HT1080 (cell line): ENCODE results near the gene DNMT1. TPM values are rescaled to one million over a fixed set of nuclear protein-coding genes. Genes with fewer than 3 reads are reported as not detected.

ENCODE experiments used
- DNase-seq: peaks from one replicate; pipeline ENCODE4 v3.0.0-alpha.2; 2015; ENCODE audit warnings: low read depth
- total RNA-seq: library from RNA; depleted of rRNA; stranded (reverse); fragments of >200 nt; shearing (Covaris generic); gene quantifications from 2 replicates; pipeline ENCODE4 v1.2.3, GENCODE V29; 2014

The DNMT1 gene
- total RNA-seq, 1 experiment from 2014 or later = 139 TPM

DNA sequence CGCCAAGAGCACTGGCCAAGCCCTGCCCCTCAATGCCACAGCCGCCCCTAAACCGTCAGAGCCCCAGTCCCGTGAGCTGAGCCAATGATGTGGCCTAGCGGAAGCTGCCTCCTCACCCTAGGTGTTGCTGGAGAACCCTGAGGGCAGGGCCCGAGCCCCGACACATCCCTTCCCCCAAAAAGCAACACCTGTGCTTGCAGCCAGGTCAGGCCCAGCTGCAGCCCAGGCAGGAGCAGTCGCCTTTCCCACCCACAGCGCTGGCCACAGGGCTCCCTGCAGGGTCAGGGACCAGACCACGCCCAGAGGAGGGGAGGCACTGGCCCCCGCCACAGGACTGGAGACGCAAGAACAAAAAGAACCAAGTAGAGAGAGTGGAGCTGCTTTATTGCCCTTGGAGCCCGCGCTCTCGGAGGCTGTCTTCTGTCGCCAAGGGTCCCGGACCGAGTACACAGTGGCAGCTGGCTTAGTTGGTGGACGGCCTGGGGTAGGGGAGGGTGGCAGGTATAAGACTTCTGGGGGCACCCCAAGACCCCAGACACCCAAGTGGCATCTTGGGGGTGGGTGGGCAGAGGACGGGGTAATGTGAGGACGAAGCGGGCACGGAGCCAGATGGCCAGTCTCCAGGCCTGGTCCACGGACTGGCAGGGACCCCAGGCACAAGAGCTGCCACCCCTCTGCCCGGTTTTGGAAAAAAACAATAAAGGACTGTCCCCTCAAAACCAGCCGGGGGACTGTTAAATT, 79.9 kb downstream of the DNMT1 start:
- DNase-seq = no peak

- peak; percentile 51 for DNase-seq
Observed at GRCh38 chr19:10113964-10114650, 80.6 kb downstream of the DNMT1 start.

- no peak for DNase-seq
Observed at GRCh38 chr19:10113592-10113963, 81.2 kb downstream of the DNMT1 start.

DNA sequence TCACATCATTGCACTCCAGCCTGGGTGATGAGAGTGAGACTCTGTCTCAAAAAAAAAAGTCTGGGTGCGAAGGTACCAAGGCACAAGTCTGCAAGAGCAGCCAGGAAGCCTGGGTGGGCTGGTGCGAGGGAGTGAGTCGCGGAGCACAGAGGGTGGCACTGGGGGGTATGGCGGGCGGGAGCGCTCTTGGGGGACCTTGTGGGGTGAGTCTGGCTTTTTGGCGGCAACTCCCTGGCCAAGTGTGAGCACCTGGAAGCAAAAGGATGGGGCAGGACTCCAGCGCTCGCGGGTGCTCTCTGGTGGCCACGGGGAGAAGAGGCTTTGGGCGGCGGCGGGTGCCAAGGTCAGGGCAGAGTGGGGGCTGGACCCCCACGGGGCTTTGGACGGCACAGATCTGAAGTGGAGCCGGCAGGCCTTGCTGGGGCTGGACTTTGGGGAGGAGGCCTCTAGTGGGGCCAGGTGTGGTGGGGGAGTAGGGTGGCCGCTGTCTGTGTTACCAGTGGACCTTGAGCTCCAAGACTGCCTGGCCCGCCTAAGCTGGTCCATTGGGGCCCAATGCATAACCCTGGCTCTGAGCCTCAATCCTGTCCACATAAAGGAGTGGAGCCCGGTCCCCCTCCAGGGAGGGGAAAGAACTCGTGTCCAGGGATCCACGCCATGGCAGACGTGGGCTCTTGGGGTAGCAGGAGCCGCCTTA, 81.7 kb downstream of the DNMT1 start:
- no peak for DNase-seq

GRCh38 chr19:10112037-10112761, 82.6 kb downstream of the DNMT1 start:
- no peak for DNase-seq

DNA sequence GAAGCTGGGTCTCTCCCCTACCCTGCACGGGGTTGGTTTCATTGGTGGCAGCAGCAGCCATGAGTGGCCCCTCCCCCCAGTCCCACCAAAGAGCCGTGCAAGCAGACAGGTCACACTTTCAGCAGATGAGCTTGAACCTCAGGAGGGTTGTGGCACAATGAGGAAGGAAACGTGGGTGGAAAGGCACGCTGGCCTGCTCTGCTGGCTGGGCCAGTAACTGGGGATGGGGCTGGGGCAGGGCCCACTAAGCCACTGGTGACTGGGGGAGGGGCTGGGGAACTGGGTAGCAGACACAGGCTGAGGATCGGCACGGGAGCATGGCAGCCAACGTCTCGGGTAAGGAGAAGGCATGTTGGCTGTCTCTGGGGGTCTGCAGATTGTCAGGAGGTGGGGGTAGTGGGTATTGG, 83.3 kb downstream of the DNMT1 start, which contains the start of gene P2RY11:
P2RY11 (plus strand) TSS at position 289 of the 407 bp plus-strand sequence; CDS start at position 318, 29 bp downstream.
- no peak for DNase-seq

- no peak for DNase-seq
Observed at GRCh38 chr19:10110972-10111317, 83.8 kb downstream of the DNMT1 start.

GRCh38 chr19:10110076-10110971, 84.4 kb downstream of the DNMT1 start:
- no peak for DNase-seq

DNA sequence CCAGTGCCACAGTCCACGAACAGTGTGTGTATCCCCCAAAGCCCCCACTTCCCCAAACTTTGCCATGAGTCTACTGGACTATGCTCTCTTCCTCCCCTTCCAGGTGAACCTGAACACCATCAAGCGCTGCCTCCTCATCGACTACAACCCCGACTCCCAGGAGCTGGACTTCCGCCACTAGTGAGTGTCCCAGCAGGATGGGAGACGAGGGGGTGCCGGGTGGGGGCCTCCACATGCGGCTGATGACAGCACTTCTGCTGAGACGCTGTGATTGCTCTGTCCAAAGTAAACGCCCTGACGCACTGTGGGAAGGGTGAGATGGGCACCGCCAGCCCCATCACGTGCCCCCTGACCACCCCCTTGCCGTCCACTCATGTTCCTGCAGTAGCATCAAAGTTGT, 85.2 kb downstream of the DNMT1 start:
- no peak for DNase-seq

GRCh38 chr19:10107817-10108367, 86.9 kb downstream of the DNMT1 start:
- no peak for DNase-seq

GRCh38 chr19:10107254-10107653, 87.5 kb downstream of the DNMT1 start:
- no peak for DNase-seq

DNA sequence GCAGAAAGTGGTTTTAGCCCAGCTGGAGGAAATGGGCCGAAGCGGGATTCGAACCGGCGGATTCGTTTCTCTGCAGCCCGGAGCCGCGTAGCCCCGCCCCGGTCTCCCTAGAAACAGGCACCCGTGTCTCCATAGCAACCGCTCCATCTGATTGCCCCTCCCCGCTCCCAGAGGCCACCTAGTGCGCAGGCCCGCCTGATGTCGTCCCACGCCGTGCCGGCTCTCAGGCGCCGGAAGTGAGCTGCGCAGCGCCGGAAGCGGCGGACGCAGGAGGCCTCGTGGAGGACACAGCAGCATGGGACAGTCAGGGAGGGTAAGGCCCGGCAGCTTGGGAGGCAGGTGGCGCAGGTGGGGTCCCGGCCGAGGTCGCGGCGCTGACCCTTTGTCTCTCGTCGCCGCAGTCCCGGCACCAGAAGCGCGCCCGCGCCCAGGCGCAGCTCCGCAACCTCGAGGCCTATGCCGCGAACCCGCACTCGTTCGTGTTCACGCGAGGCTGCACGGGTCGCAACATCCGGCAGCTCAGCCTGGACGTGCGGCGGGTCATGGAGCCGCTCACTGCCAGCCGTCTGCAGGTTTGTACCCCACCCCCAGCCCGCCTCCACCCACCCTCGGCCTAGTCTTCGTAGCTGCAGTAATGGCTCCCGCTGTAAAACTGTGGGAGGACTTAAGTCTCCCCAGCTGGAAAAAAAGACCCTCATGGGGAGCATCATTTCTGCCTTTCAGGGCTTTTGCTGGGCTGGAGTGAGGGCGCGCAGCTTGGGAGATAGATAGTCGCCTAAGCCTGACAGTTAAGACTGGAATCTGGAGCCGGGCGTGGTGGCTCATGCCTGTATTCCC, 88.4 kb downstream of the DNMT1 start, which contains the start of gene PPAN:
PPAN (plus strand) TSS at position 263 of the 837 bp plus-strand sequence; CDS start at position 296, 33 bp downstream.
- DNase-seq = peak; percentile 96

DNA sequence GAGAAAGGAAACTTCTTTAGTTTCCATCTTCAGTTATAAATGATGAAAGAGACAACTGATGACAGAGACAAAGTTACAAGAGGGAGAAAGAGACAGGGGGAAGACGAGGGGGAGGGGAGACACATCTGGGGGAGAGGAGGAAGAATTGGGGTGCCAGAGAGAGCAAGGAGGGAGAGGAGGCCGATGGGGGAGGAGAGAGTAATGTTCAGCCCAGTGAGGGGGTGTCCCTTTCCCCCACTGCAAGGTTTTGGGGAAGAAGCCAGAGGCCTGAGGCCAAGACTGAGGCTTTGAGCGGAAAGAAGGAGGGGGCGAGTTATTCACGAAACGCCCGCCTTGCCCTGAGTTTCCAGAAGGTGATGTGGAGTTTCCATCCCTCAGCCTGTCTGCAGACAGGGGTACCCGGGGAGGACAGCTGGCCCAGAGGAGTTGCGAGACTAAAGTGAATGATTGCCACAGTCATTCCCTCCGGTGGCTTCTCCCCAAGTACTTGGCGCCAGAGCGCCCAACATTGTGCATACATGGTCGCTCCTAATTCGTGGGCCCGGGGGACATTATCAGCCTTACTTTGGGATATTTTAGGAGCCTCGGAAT, 89.1 kb downstream of the DNMT1 start:
- DNase-seq = no peak

DNA sequence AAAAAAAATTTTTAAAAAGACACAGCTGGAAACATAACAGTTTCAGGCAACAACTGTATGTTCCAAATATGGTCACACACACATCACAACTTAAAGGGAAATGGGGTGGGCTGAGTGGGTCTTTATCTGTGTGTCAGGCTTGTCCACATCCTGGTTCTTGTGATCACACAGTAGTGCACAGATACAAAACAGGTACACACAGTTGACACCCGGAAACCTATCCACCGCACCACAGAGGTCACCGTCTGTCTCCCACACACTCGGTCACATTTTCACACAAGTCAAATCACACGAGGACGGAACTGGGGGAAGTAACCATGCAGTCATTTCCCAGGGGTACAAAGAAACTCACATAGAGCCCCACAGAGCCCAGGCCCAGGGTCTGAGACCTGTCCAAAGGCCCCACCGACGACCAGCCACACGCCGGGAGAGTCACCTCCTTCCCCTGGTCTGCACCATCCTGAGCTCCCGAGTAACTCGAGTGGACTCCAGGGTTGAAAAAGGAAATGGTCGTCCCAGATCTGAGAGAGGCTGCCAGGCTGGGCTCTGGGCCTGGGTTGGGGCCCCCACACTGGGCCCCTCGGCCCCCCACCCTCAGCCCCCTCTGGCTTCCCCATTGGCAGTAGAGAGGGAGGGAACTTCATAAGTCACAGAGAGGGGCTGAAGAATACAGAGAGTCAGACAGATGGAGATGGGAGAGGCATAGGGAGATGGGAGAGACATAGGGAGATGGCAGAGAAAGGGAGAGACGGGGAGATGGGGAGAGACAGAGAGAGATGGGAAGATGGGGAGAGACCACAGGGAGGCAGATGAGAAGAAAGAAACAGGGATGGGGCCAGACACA, 89.9 kb downstream of the DNMT1 start:
- no peak for DNase-seq

GRCh38 chr19:10104130-10104513, 90.6 kb downstream of the DNMT1 start:
- DNase-seq = no peak

DNA sequence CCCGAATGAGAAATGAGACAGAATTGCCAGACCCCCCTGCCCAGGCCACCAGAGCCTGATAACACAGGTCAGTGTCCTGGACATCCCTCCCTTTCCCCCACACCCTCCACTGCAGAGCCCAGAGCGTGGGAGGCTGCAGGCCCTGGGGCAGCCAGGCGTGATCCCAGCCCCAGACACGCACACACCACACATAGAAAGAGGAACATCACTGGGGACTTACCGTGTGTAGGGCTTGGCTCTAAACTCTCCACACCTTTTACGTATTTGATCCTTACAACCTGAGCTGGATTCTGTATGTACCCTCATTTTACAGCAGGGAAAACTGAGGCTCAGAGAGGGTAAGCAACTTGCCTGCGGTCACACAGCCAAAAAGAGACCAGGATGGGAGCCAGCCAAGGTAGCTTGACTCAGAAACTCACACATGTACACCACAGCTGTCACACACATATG, 91.9 kb downstream of the DNMT1 start:
- no peak for DNase-seq

- DNase-seq = no peak
Observed at GRCh38 chr19:10100163-10100785, 94.5 kb downstream of the DNMT1 start.

- no peak for DNase-seq
Observed at GRCh38 chr19:10096615-10096963, 98.2 kb downstream of the DNMT1 start.
